HG02678 (cell line): Measurements from ENCODE around the gene P3R3URF.

Experiments
- ATAC-seq: cut with Tn5 transposase; IDR thresholded peaks from one replicate; pipeline ENCODE4 v1.9.1; 2021; ENCODE audit warnings: mild to moderate bottlenecking, moderate library complexity; ENCODE audit not compliant: unreplicated experiment

The P3R3URF gene

GRCh38 chr1:46194641-46195193 lies 18.4 kb upstream of the P3R3URF start:
- no peak for ATAC-seq

GRCh38 chr1:46193984-46194570 lies 17.8 kb upstream of the P3R3URF start:
- no peak for ATAC-seq

- no peak for ATAC-seq
Observed at GRCh38 chr1:46193285-46193684, 17.0 kb upstream of the P3R3URF start.

GRCh38 chr1:46192171-46192570 lies 15.9 kb upstream of the P3R3URF start:
- ATAC-seq, result no peak

- ATAC-seq, result no peak
Observed at GRCh38 chr1:46191033-46191701, 14.9 kb upstream of the P3R3URF start.

GRCh38 chr1:46190539-46190938 lies 14.3 kb upstream of the P3R3URF start:
- no peak for ATAC-seq

- no peak for ATAC-seq
Observed at GRCh38 chr1:46188295-46189030, 12.2 kb upstream of the P3R3URF start.

- ATAC-seq, result no peak
Observed at GRCh38 chr1:46187106-46187869, 11.0 kb upstream of the P3R3URF start.

GRCh38 chr1:46186076-46186475 lies 9.8 kb upstream of the P3R3URF start:
- ATAC-seq, result no peak

GRCh38 chr1:46184920-46185658 lies 8.8 kb upstream of the P3R3URF start:
- ATAC-seq, result no peak

- no peak for ATAC-seq
Observed at GRCh38 chr1:46183926-46184557, 7.8 kb upstream of the P3R3URF start.

GRCh38 chr1:46183079-46183847 lies 7.0 kb upstream of the P3R3URF start:
- ATAC-seq, result no peak

- ATAC-seq, result no peak
Observed at GRCh38 chr1:46181343-46182260, 5.3 kb upstream of the P3R3URF start.

- ATAC-seq, result no peak
Observed at GRCh38 chr1:46180082-46180616, 3.9 kb upstream of the P3R3URF start.

GRCh38 chr1:46179138-46180081 lies 3.1 kb upstream of the P3R3URF start:
- ATAC-seq, result no peak

- ATAC-seq, result no peak
Observed at GRCh38 chr1:46175243-46175642, 1.0 kb downstream of the P3R3URF start.
